ENCODE data around the gene ST3GAL3.
A peak's percentile ranks its signal among the peaks of the same experiment; 100 is the strongest.

ST3GAL3 gene

DNA sequence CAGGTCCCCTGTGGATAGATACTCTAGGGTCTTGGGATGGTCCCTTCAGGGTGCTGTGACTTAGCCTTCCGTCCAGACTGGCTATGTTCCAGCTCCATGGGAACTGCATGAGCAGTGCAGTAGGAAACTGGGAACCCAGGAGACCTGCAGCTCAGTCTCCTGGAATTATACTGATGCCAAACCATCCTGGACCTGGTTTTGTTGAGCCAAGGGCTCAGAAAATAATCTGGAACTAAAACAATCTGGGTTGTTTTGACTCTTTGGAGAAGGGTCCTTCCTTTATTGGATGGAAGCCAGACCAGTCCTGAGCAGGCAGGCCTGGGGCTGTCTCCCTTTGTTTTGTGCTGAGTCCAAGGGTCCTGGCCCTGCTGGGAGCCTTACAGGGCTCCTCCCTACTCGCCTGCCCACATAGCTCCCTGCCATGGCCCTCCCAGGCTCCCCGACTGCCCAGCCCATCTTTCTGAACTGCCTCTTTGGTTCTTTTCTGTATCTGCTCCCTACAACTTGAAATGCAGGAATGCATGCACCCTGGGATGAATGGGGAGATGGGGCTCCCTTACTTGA, 240.6 kb downstream of the ST3GAL3 start:
- no peak overlapping the region for H3K4ac ChIP-seq (ENCODE audit: low read depth in 1 of 2, low read length in 2 of 2)
- DNase-seq = no peak
- no peak overlapping the region for H2AK5ac ChIP-seq (ENCODE audit: low read length, severe bottlenecking)
- H3K9me3 ChIP-seq (ENCODE audit: control insufficient read depth, low read length) = no peaks in the 10 kb centered on the region
- peaks cover 30% of the 10 kb centered on the region for H3K4me1 ChIP-seq (ENCODE audit: control insufficient read depth, insufficient read depth, low read depth, low read length)
- H2BK15ac ChIP-seq (ENCODE audit: low read depth, poor library complexity, severe bottlenecking) = no peak overlapping the region
- H3K27me3 ChIP-seq (ENCODE audit: control insufficient read depth in 1 of 2, insufficient read depth in 1 of 2, low read length in 2 of 2) = no peaks in the 10 kb centered on the region
- no peak overlapping the region for H4K91ac ChIP-seq (ENCODE audit: low read length)
- H3K9ac ChIP-seq (ENCODE audit: low read length) = peak overlapping the region; percentile 100
- H3K23ac ChIP-seq (ENCODE audit: low read length in 2 of 2) = peak overlapping the region in 1 of 2 experiments; percentile 14
- no peak overlapping the region for H4K8ac ChIP-seq (ENCODE audit: low read length)
- H3K4me3 ChIP-seq (ENCODE audit: insufficient read depth in 1 of 2, low read depth in 1 of 2, low read length in 2 of 2) = peak overlapping the region in 1 of 2 experiments; percentile 99
- H3K14ac ChIP-seq (ENCODE audit: low read length in 2 of 2) = no peak overlapping the region
- H3K4me2 ChIP-seq (ENCODE audit: low read length, poor library complexity, severe bottlenecking) = peak overlapping the region; percentile 85
- H2AFZ ChIP-seq (ENCODE audit: low read depth, low read length) = no peak overlapping the region
- no peak overlapping the region for H3K18ac ChIP-seq (ENCODE audit: low read depth in 1 of 2, low read length in 2 of 2)
- H3K27ac ChIP-seq (ENCODE audit: low read length, poor library complexity, severe bottlenecking) = no peak overlapping the region
- peaks cover 9 to 18% of the 10 kb centered on the region in 2 experiments for H3K36me3 ChIP-seq (ENCODE audit: control insufficient read depth in 1 of 2, insufficient read depth in 2 of 2, low read depth in 1 of 2, low read length in 2 of 2)
- H2BK12ac ChIP-seq (ENCODE audit: low read length in 2 of 2) = no peak overlapping the region
- 73% methylated on average over 2 of the region's 3 CpGs for WGBS
- H2BK5ac ChIP-seq (ENCODE audit: low read depth, low read length, poor library complexity, severe bottlenecking) = no peak overlapping the region
- H2BK120ac ChIP-seq (ENCODE audit: low read depth, low read length) = no peak overlapping the region
- H3K79me1 ChIP-seq (replicated peaks; ENCODE audit: low read length, poor library complexity, severe bottlenecking) = peaks cover 30% of the 10 kb centered on the region

DNA sequence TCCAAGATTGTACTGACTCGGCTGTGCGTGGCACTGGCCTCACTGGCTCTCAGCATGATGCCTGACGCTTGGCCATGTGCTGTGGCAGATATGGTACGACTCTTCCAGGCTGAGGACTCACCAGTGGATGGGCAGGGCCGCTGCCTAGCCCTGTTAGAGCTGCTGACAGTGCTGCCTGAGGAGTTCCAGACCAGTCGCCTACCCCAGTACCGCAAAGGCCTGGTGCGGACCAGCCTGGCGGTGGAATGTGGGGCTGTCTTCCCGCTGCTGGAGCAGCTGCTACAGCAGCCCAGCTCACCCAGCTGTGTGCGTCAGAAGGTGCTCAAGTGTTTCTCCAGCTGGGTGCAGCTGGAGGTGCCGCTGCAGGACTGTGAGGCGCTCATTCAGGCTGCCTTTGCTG, 242.3 kb downstream of the ST3GAL3 start:
- Histone ChIP-seq H3K36me3 (ENCODE audit: control insufficient read depth in 1 of 2, insufficient read depth in 2 of 2, low read depth in 1 of 2, low read length in 2 of 2) (peaks cover 14 to 22% of the 10 kb centered on the region in 2 experiments), H3K9me3 (ENCODE audit: control insufficient read depth, low read length) (no peaks in the 10 kb centered on the region), H3K79me1 (replicated peaks; ENCODE audit: low read length, poor library complexity, severe bottlenecking) (peaks cover 43% of the 10 kb centered on the region), H4K8ac (ENCODE audit: low read length) (no peak overlapping the region), H3K4me2 (ENCODE audit: low read length, poor library complexity, severe bottlenecking) (no peak overlapping the region), H3K4ac (ENCODE audit: low read depth in 1 of 2, low read length in 2 of 2) (no peak overlapping the region), H2BK5ac (ENCODE audit: low read depth, low read length, poor library complexity, severe bottlenecking) (no peak overlapping the region), H2AK5ac (ENCODE audit: low read length, severe bottlenecking) (no peak overlapping the region), H3K18ac (ENCODE audit: low read depth in 1 of 2, low read length in 2 of 2) (no peak overlapping the region), H3K4me1 (ENCODE audit: control insufficient read depth, insufficient read depth, low read depth, low read length) (peaks cover 32% of the 10 kb centered on the region), H2AFZ (ENCODE audit: low read depth, low read length) (no peak overlapping the region), H3K14ac (ENCODE audit: low read length in 2 of 2) (no peak overlapping the region), H3K27me3 (ENCODE audit: control insufficient read depth in 1 of 2, insufficient read depth in 1 of 2, low read length in 2 of 2) (no peaks in the 10 kb centered on the region), H3K9ac (ENCODE audit: low read length) (no peak overlapping the region), H2BK15ac (ENCODE audit: low read depth, poor library complexity, severe bottlenecking) (no peak overlapping the region), H3K27ac (ENCODE audit: low read length, poor library complexity, severe bottlenecking) (no peak overlapping the region), H2BK120ac (ENCODE audit: low read depth, low read length) (no peak overlapping the region), H3K23ac (ENCODE audit: low read length in 2 of 2) (no peak overlapping the region), H2BK12ac (ENCODE audit: low read length in 2 of 2) (no peak overlapping the region), H3K4me3 (ENCODE audit: insufficient read depth in 1 of 2, low read depth in 1 of 2, low read length in 2 of 2) (no peak overlapping the region), H4K91ac (ENCODE audit: low read length) (no peak overlapping the region)
- WGBS = 86% methylated on average over 13 of the region's 13 CpGs
- no peak for DNase-seq

DNA sequence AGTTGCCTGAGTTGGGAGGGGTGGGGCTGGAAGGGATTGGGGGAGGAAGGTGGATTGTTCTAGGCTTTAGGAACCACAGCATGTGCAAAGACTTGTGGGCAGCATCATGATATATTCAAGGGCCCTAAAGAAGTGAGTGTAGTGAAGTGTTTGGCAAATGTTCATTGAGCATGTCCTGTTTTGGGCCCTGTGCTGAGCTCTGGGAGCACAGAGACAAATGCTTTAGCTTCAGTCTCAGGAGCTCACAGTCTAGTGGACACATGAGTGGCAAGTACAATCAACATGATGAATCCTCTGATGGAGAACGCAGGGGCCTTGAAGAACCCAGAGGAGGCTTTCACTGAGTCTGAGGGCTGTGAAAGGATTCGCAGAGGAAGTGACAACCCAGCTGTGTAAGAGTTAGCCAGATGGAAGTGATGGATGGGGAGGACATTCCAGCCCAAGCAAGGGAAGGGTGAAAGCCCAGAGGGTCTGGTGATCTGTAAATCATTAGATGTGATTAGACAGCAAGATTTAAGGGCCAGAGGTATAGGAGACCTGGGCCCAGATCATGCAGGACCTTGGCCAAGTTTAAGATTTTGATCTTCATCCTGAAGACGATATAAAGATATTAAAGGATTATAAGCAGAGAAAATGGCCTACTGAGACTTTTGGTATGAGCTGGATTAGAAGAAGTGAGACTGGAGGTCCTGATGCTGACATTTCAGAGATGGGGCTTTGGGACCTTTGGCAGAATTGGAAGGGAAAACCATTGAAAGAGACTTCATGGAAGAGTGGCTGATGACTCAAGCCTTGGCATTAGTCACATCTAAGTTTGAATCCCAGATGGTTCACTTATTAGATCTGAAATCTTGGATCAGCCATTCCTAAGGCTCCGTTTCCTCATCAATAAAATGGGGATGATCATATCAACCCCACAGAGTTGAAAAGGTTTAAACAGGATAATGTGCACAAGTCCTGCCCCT, 244.0 kb downstream of the ST3GAL3 start:
- Histone ChIP-seq H3K79me1 (replicated peaks; ENCODE audit: low read length, poor library complexity, severe bottlenecking) (peaks cover 46% of the 10 kb centered on the region), H2BK15ac (ENCODE audit: low read depth, poor library complexity, severe bottlenecking) (no peak overlapping the region), H3K23ac (ENCODE audit: low read length in 2 of 2) (no peak overlapping the region), H4K8ac (ENCODE audit: low read length) (no peak overlapping the region), H2AK5ac (ENCODE audit: low read length, severe bottlenecking) (no peak overlapping the region), H3K27ac (ENCODE audit: low read length, poor library complexity, severe bottlenecking) (no peak overlapping the region), H2BK5ac (ENCODE audit: low read depth, low read length, poor library complexity, severe bottlenecking) (no peak overlapping the region), H3K4me2 (ENCODE audit: low read length, poor library complexity, severe bottlenecking) (no peak overlapping the region), H3K4me1 (ENCODE audit: control insufficient read depth, insufficient read depth, low read depth, low read length) (peaks cover 26% of the 10 kb centered on the region), H2BK120ac (ENCODE audit: low read depth, low read length) (no peak overlapping the region), H3K9ac (ENCODE audit: low read length) (no peak overlapping the region), H2AFZ (ENCODE audit: low read depth, low read length) (no peak overlapping the region), H2BK12ac (ENCODE audit: low read length in 2 of 2) (no peak overlapping the region), H3K14ac (ENCODE audit: low read length in 2 of 2) (no peak overlapping the region), H3K4me3 (ENCODE audit: insufficient read depth in 1 of 2, low read depth in 1 of 2, low read length in 2 of 2) (peak overlapping the region in 1 of 2 experiments; percentile 27), H3K27me3 (ENCODE audit: control insufficient read depth in 1 of 2, insufficient read depth in 1 of 2, low read length in 2 of 2) (no peaks in the 10 kb centered on the region), H3K4ac (ENCODE audit: low read depth in 1 of 2, low read length in 2 of 2) (no peak overlapping the region), H3K9me3 (ENCODE audit: control insufficient read depth, low read length) (no peaks in the 10 kb centered on the region), H3K18ac (ENCODE audit: low read depth in 1 of 2, low read length in 2 of 2) (no peak overlapping the region), H3K36me3 (ENCODE audit: control insufficient read depth in 1 of 2, insufficient read depth in 2 of 2, low read depth in 1 of 2, low read length in 2 of 2) (peaks cover 16 to 25% of the 10 kb centered on the region in 2 experiments), H4K91ac (ENCODE audit: low read length) (no peak overlapping the region)
- 97% methylated on average over 4 of the region's 4 CpGs for WGBS
- DNase-seq = no peak

DNA sequence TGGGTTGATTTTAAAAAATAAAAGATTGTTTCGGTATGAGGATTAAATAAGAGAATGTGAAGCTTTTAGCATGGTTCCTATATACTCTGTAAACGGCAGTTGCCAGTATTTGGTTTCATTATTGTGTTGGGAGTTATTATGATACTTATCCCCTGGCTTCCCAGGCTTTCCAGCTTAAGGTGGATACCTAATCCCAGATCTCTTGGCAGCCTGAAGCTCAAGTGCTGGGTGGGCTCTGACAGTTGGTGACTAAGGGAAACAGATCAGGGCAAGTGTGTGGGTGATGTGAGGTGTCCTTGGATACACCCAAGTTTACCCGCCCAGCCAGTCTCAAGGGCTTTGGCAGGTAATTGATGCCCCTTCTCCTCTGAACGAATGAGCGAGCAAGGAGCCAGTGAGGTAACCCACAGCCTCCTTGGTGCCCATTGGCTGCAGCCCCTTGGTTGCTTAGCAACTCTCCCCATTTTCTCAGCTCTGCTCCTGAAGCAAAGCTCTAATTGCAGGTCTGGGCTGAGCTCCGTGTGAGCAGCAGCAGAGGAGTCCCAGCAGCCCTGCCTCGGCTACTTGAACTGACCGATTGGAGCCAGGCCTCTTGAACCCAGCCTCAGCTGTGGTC, 245.5 kb downstream of the ST3GAL3 start:
- no peak overlapping the region for H3K4me2 ChIP-seq (ENCODE audit: low read length, poor library complexity, severe bottlenecking)
- no peak overlapping the region for H2AK5ac ChIP-seq (ENCODE audit: low read length, severe bottlenecking)
- no peak for DNase-seq
- H2BK15ac ChIP-seq (ENCODE audit: low read depth, poor library complexity, severe bottlenecking) = no peak overlapping the region
- no peak overlapping the region for H2BK120ac ChIP-seq (ENCODE audit: low read depth, low read length)
- H3K9ac ChIP-seq (ENCODE audit: low read length) = no peak overlapping the region
- H3K4me1 ChIP-seq (ENCODE audit: control insufficient read depth, insufficient read depth, low read depth, low read length) = peaks cover 19% of the 10 kb centered on the region
- peaks cover 32 to 40% of the 10 kb centered on the region in 2 experiments for H3K36me3 ChIP-seq (ENCODE audit: control insufficient read depth in 1 of 2, insufficient read depth in 2 of 2, low read depth in 1 of 2, low read length in 2 of 2)
- no peak overlapping the region for H3K27ac ChIP-seq (ENCODE audit: low read length, poor library complexity, severe bottlenecking)
- H4K8ac ChIP-seq (ENCODE audit: low read length) = no peak overlapping the region
- H2BK5ac ChIP-seq (ENCODE audit: low read depth, low read length, poor library complexity, severe bottlenecking) = no peak overlapping the region
- H2AFZ ChIP-seq (ENCODE audit: low read depth, low read length) = no peak overlapping the region
- H3K4me3 ChIP-seq (ENCODE audit: insufficient read depth in 1 of 2, low read depth in 1 of 2, low read length in 2 of 2) = no peak overlapping the region
- H3K27me3 ChIP-seq (ENCODE audit: control insufficient read depth in 1 of 2, insufficient read depth in 1 of 2, low read length in 2 of 2) = no peaks in the 10 kb centered on the region
- peaks cover 41% of the 10 kb centered on the region for H3K79me1 ChIP-seq (replicated peaks; ENCODE audit: low read length, poor library complexity, severe bottlenecking)
- no peak overlapping the region for H3K18ac ChIP-seq (ENCODE audit: low read depth in 1 of 2, low read length in 2 of 2)
- H2BK12ac ChIP-seq (ENCODE audit: low read length in 2 of 2) = no peak overlapping the region
- H3K9me3 ChIP-seq (ENCODE audit: control insufficient read depth, low read length) = no peaks in the 10 kb centered on the region
- H3K23ac ChIP-seq (ENCODE audit: low read length in 2 of 2) = no peak overlapping the region
- H4K91ac ChIP-seq (ENCODE audit: low read length) = no peak overlapping the region
- no peak overlapping the region for H3K14ac ChIP-seq (ENCODE audit: low read length in 2 of 2)
- 70% methylated on average over 8 of the region's 8 CpGs for WGBS
- no peak overlapping the region for H3K4ac ChIP-seq (ENCODE audit: low read depth in 1 of 2, low read length in 2 of 2)

Data from mesenchymal stem cell (in vitro differentiated cells and primary cell).